Left lung (tissue), 10 donors: Measurements from ENCODE around the gene ARHGEF12. TPM values are rescaled to one million over a fixed set of nuclear protein-coding genes. Genes with fewer than 3 reads are reported as not detected.

Experiments used
- ATAC-seq: fragments of 200-7000 bp; cut with Tn5 transposase; one replicate; pipeline ENCODE4 v1.9.1; 2020; ENCODE audit warnings: moderate library complexity
- DNase-seq, 4 donors: peaks; one replicate each; pipeline ENCODE4 v3.0.0-alpha.2; 2013 to 2020
- H3K27ac ChIP-seq, 2 donors: fragments of 200-600 bp; sonication (generic) in 1 of 2; one replicate each; pipeline versions ENCODE4 v1.5.0 to v1.8.0; 2020 to 2021
- H3K27me3 ChIP-seq, 2 donors: fragments of 200-600 bp; sonication (generic) in 1 of 2; one replicate each; pipeline versions ENCODE4 v1.5.0 to v1.8.0; 2020 to 2021
- H3K36me3 ChIP-seq, 2 donors: fragments of 200-600 bp; sonication (generic) in 1 of 2; one replicate each; pipeline versions ENCODE4 v1.5.0 to v1.8.0; 2020 to 2021
- H3K4me1 ChIP-seq, 2 donors: fragments of 200-600 bp; one replicate each; pipeline ENCODE4 v1.8.0; 2021
- H3K4me3 ChIP-seq, 2 donors: fragments of 200-600 bp; sonication (generic) in 1 of 2; one replicate each; pipeline versions ENCODE4 v1.5.0 to v1.8.0; 2020 to 2021; ENCODE audit warnings: mild to moderate bottlenecking in 1 of 2
- H3K9me3 ChIP-seq, 2 donors: fragments of 200-600 bp; sonication (generic) in 1 of 2; one replicate each; pipeline versions ENCODE4 v1.5.0 to v1.8.0; 2020 to 2021
- CTCF ChIP-seq, 2 donors: fragments of 200-600 bp; sonication (generic) in 1 of 2; IDR thresholded peaks; one replicate each; pipeline versions ENCODE4 v1.5.0 to v1.8.0; 2021; ENCODE audit warnings: antibody characterized with exemption in 2 of 2
- intact Hi-C, 2 donors: fragments of 100-400 bp; cut with DNase I; formaldehyde crosslinking; loops; one replicate each; pipeline versions ENCODE4 v1.11.2 to v1.14.2; 2022
- polyA plus RNA-seq, 6 donors: library from polyadenylated mRNA; unstranded; fragments of 120-200 nt; gene quantifications; one replicate each; pipeline ENCODE4 v1.2.1, GENCODE V29; 2013; ENCODE audit not compliant: insufficient read length in 6 of 6
- total RNA-seq, 2 donors: library from RNA; stranded (reverse); fragmentation: NEBNext Ultra II Directional; extraction: Animal tissue kit (Norgen Biotek cat#: 25700); gene quantifications; one replicate each; pipeline ENCODE4 v1.2.1, GENCODE V29; 2021
- donor health status: DM: no; HTN: yes; CAD: no.
- donor health status: DM: no; HTN: no; CAD: no.

ARHGEF12 gene
- total and polyA plus RNA-seq, 8 donors, result 91.4 to 109 (median 99.6) TPM

- ATAC-seq, result peak; percentile 49
- Histone ChIP-seq H3K4me3 (no peak overlapping the region), H3K36me3 (no peaks in the 10 kb centered on the region), H3K4me1 (peaks cover 22 to 35% of the 10 kb centered on the region in 2 donors), H3K27me3 (no peaks in the 10 kb centered on the region), H3K9me3 (no peaks in the 10 kb centered on the region), H3K27ac (peak overlapping the region in 1 of 2 donors; percentile 46)
- no peak for TF ChIP-seq CTCF (IDR thresholded peaks at IDR 0.05)
- peak in 1 of 4 donors; percentile 28 for DNase-seq
- intact Hi-C loops, result no loop called here
These were observed 65.3 kb downstream of the ARHGEF12 start for GRCh38 chr11:120401506-120401905.

- no peak overlapping the region for H3K4me3 ChIP-seq
- H3K9me3 ChIP-seq, result no peaks in the 10 kb centered on the region
- no peak for TF ChIP-seq CTCF (IDR thresholded peaks at IDR 0.05)
- no peaks in the 10 kb centered on the region for H3K36me3 ChIP-seq
- peak overlapping the region; percentile 21 to 31 for H3K27ac ChIP-seq
- intact Hi-C loops, result no loop called here
- no peaks in the 10 kb centered on the region for H3K27me3 ChIP-seq
- no peak for ATAC-seq
- DNase-seq, result no peak
- H3K4me1 ChIP-seq, result peaks cover 22 to 27% of the 10 kb centered on the region in 2 donors
These were observed 67.8 kb downstream of the ARHGEF12 start for GRCh38 chr11:120403966-120404365.

- H3K36me3 ChIP-seq, result no peaks in the 10 kb centered on the region
- no peaks in the 10 kb centered on the region for H3K27me3 ChIP-seq
- intact Hi-C loops, result no loop called here
- no peak for DNase-seq
- no peaks in the 10 kb centered on the region for H3K9me3 ChIP-seq
- ATAC-seq, result no peak
- H3K4me3 ChIP-seq, result no peak overlapping the region
- peak overlapping the region; percentile 21 to 31 for H3K27ac ChIP-seq
- no peak for TF ChIP-seq CTCF (IDR thresholded peaks at IDR 0.05)
- peaks cover 21 to 23% of the 10 kb centered on the region in 2 donors for H3K4me1 ChIP-seq
These were observed 68.3 kb downstream of the ARHGEF12 start for GRCh38 chr11:120404495-120404894.

GRCh38 chr11:120409655-120410054, 73.4 kb downstream of the ARHGEF12 start:
- intact Hi-C loops, result loop anchor here in 1 of 2 donors (10.0 kb wide), 1 partner anchor 75 kb away; the partner anchor contains the start of gene ARHGEF12
- Histone ChIP-seq H3K36me3 (no peaks in the 10 kb centered on the region), H3K27me3 (no peaks in the 10 kb centered on the region), H3K4me1 (peaks cover 5 to 6% of the 10 kb centered on the region in 2 donors), H3K27ac (no peak overlapping the region), H3K9me3 (no peaks in the 10 kb centered on the region), H3K4me3 (no peak overlapping the region)
- DNase-seq (no peak), ATAC-seq (no peak)
- no peak for TF ChIP-seq CTCF (IDR thresholded peaks at IDR 0.05)

- peaks cover 4 to 5% of the 10 kb centered on the region in 2 donors for H3K4me1 ChIP-seq
- intact Hi-C loops, result loop anchor here in 1 of 2 donors (10.0 kb wide), 1 partner anchor 76 kb away; the partner anchor contains the start of gene ARHGEF12
- no peaks in the 10 kb centered on the region for H3K9me3 ChIP-seq
- H3K27me3 ChIP-seq, result no peaks in the 10 kb centered on the region
- H3K27ac ChIP-seq, result peak overlapping the region; percentile 22 to 29
- ATAC-seq (peak; percentile 89), DNase-seq (no peak)
- H3K36me3 ChIP-seq, result no peaks in the 10 kb centered on the region
- no peak for TF ChIP-seq CTCF (IDR thresholded peaks at IDR 0.05)
- no peak overlapping the region for H3K4me3 ChIP-seq
These were observed 74.6 kb downstream of the ARHGEF12 start for GRCh38 chr11:120410622-120411380.
